Mesothelial cell of epicardium (in vitro differentiated cells): ENCODE data around the gene SLC8A1. TPM values are rescaled to one million over a fixed set of nuclear protein-coding genes. Genes with fewer than 3 reads are reported as not detected.

Source experiments
- DNase-seq, 2 experiments: peaks; one replicate each; pipeline ENCODE4 v3.0.0; 2021; ENCODE audit warnings: low spot score in 2 of 2; ENCODE audit not compliant: unreplicated experiment in 2 of 2
- H3K27ac Mint-ChIP-seq: 2 replicates; pipeline ENCODE4 v1.8.0; 2021; ENCODE audit warnings: mixed read lengths
- H3K27me3 Mint-ChIP-seq: 2 replicates; pipeline ENCODE4 v1.8.0; 2021; ENCODE audit warnings: low read depth, mixed read lengths
- H3K36me3 Mint-ChIP-seq: 2 replicates; pipeline ENCODE4 v1.8.0; 2021; ENCODE audit warnings: mixed read lengths
- H3K4me1 Mint-ChIP-seq: 2 replicates; pipeline ENCODE4 v1.8.0; 2021; ENCODE audit warnings: mixed read lengths
- H3K4me3 Mint-ChIP-seq: 2 replicates; pipeline ENCODE4 v1.8.0; 2021; ENCODE audit warnings: mild to moderate bottlenecking, moderate library complexity, mixed read lengths
- H3K9me3 Mint-ChIP-seq: 2 replicates; pipeline ENCODE4 v1.8.0; 2021; ENCODE audit warnings: mixed read lengths
- CTCF ChIP-seq: fragments of 200-600 bp; sonication (generic); IDR thresholded peaks from one replicate; pipeline ENCODE4 v1.5.0; 2021; ENCODE audit warnings: antibody characterized with exemption; ENCODE audit not compliant: unreplicated experiment
- total RNA-seq: library from RNA; stranded (reverse); gene quantifications from 3 replicates; pipeline ENCODE4 v1.2.1, GENCODE V29; 2021

SLC8A1 gene
- total RNA-seq, 1 donor from 2014 or later, result 29.6 TPM

- Mint-ChIP-seq H3K9me3 (no peaks in the 10 kb centered on the region), H3K27ac (no peak overlapping the region), H3K4me3 (no peak overlapping the region)
Measured at GRCh38 chr2:40166006-40166405, 285.9 kb downstream of the SLC8A1 start.

GRCh38 chr2:40165509-40165844 is 286.4 kb downstream of the SLC8A1 start:
- H3K4me3 Mint-ChIP-seq, result no peak overlapping the region
- H3K9me3 Mint-ChIP-seq, result no peaks in the 10 kb centered on the region
- H3K27ac Mint-ChIP-seq, result no peak overlapping the region
- DNase-seq, result no peak
- peaks cover 13% of the 10 kb centered on the region for H3K36me3 Mint-ChIP-seq
- H3K27me3 Mint-ChIP-seq, result no peaks in the 10 kb centered on the region
- peaks cover 29% of the 10 kb centered on the region for H3K4me1 Mint-ChIP-seq
- TF ChIP-seq CTCF, result no peak

More at GRCh38 chr2:40166006-40166405, 285.9 kb downstream of the SLC8A1 start:
- DNase-seq, result no peak
- no peak for TF ChIP-seq CTCF
- Mint-ChIP-seq H3K36me3 (peaks cover 13% of the 10 kb centered on the region), H3K4me1 (peaks cover 29% of the 10 kb centered on the region), H3K27me3 (no peaks in the 10 kb centered on the region)

- no peak overlapping the region for H3K4me3 Mint-ChIP-seq
- peaks cover 29% of the 10 kb centered on the region for H3K4me1 Mint-ChIP-seq
- H3K27ac Mint-ChIP-seq, result no peak overlapping the region
- no peak for DNase-seq
- peaks cover 13% of the 10 kb centered on the region for H3K36me3 Mint-ChIP-seq
- H3K9me3 Mint-ChIP-seq, result no peaks in the 10 kb centered on the region
- no peaks in the 10 kb centered on the region for H3K27me3 Mint-ChIP-seq
- no peak for TF ChIP-seq CTCF
Measured at GRCh38 chr2:40164736-40165508, 287.0 kb downstream of the SLC8A1 start.

GRCh38 chr2:40161986-40162385 is 289.9 kb downstream of the SLC8A1 start:
- DNase-seq, result no peak
- peaks cover 10% of the 10 kb centered on the region for H3K36me3 Mint-ChIP-seq
- H3K4me3 Mint-ChIP-seq, result no peak overlapping the region
- H3K27ac Mint-ChIP-seq, result no peak overlapping the region
- H3K9me3 Mint-ChIP-seq, result no peaks in the 10 kb centered on the region
- no peak for TF ChIP-seq CTCF
- H3K4me1 Mint-ChIP-seq, result peaks cover 18% of the 10 kb centered on the region
- H3K27me3 Mint-ChIP-seq, result no peaks in the 10 kb centered on the region

GRCh38 chr2:40160751-40161218 is 291.1 kb downstream of the SLC8A1 start:
- Mint-ChIP-seq H3K27me3 (no peaks in the 10 kb centered on the region), H3K4me3 (no peak overlapping the region), H3K36me3 (peaks cover 10% of the 10 kb centered on the region), H3K27ac (no peak overlapping the region), H3K4me1 (peaks cover 16% of the 10 kb centered on the region), H3K9me3 (no peaks in the 10 kb centered on the region)
- DNase-seq, result no peak
- no peak for TF ChIP-seq CTCF
